ENCODE data around the gene PRR36. TPM values are rescaled to one million over a fixed set of nuclear protein-coding genes. Genes with fewer than 3 reads are reported as not detected.

The PRR36 gene
- total and polyA plus RNA-seq, 10 of the 15 experiments (the other 5 are each of a cell fraction or from before 2014, with no cell fraction given): 0.04 TPM; not detected in 9

GRCh38 chr19:7819337-7819736 is 54.9 kb downstream of the PRR36 start (continued):
- TF ChIP-seq, protein P1, sequence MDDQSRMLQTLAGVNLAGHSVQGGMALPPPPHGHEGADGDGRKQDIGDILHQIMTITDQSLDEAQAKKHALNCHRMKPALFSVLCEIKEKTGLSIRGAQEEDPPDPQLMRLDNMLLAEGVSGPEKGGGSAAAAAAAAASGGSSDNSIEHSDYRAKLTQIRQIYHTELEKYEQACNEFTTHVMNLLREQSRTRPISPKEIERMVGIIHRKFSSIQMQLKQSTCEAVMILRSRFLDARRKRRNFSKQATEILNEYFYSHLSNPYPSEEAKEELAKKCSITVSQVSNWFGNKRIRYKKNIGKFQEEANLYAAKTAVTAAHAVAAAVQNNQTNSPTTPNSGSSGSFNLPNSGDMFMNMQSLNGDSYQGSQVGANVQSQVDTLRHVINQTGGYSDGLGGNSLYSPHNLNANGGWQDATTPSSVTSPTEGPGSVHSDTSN (IDR thresholded peaks at IDR 0.05; ENCODE audit: insufficient replicate concordance, low read depth, low read length): no peak
- TF ChIP-seq RB1 (IDR thresholded peaks at IDR 0.05; ENCODE audit: borderline replicate concordance) (no peak), ATF7 (IDR thresholded peaks at IDR 0.05; ENCODE audit: low read depth) (no peak), RBBP5 (conservative IDR thresholded peaks at IDR 0.05) (no peak), USF2 (IDR thresholded peaks at IDR 0.05; ENCODE audit: borderline replicate concordance, low read depth, low read length) (no peak), NFIC (IDR thresholded peaks at IDR 0.05; ENCODE audit: low read depth, low read length) (peak; percentile 64; the same call in 1 of the 2 replicates), TARDBP (IDR thresholded peaks at IDR 0.05; ENCODE audit: borderline replicate concordance) (no peak), CBFB (IDR thresholded peaks at IDR 0.05; ENCODE audit: low read depth) (0 out of 2 replicates have a peak, but pooled peaks have one; percentile 29), RFX5 (IDR thresholded peaks at IDR 0.05; ENCODE audit: low read depth, low read length) (no peak), ZNF622 (IDR thresholded peaks at IDR 0.05) (no peak), RELA (IDR thresholded peaks at IDR 0.05; ENCODE audit: borderline replicate concordance, partially characterized antibody) (peak; percentile 74), NKRF (conservative IDR thresholded peaks at IDR 0.05) (no peak), GABPA (IDR thresholded peaks at IDR 0.05; ENCODE audit: low read depth) (no peak), YY1 (IDR thresholded peaks at IDR 0.05; ENCODE audit: low read depth, low read length) (no peak), NFYB (IDR thresholded peaks at IDR 0.05; ENCODE audit: insufficient read depth, low read depth, low read length) (no peak), POLR2AphosphoS5 (IDR thresholded peaks at IDR 0.05; ENCODE audit: low read length) (no peak), SP1 (IDR thresholded peaks at IDR 0.05; ENCODE audit: low read depth, low read length) (peak; percentile 58), JUND (IDR thresholded peaks at IDR 0.05; ENCODE audit: low read depth, low read length) (no peak), PML (IDR thresholded peaks at IDR 0.05; ENCODE audit: low read length) (0 out of 2 replicates have a peak, but pooled peaks have one; percentile 38), POLR2A (IDR thresholded peaks at IDR 0.05; ENCODE audit: low read depth, low read length) (no peak), ZSCAN29 (IDR thresholded peaks at IDR 0.05) (no peak)
- TF ChIP-seq, protein P2, sequence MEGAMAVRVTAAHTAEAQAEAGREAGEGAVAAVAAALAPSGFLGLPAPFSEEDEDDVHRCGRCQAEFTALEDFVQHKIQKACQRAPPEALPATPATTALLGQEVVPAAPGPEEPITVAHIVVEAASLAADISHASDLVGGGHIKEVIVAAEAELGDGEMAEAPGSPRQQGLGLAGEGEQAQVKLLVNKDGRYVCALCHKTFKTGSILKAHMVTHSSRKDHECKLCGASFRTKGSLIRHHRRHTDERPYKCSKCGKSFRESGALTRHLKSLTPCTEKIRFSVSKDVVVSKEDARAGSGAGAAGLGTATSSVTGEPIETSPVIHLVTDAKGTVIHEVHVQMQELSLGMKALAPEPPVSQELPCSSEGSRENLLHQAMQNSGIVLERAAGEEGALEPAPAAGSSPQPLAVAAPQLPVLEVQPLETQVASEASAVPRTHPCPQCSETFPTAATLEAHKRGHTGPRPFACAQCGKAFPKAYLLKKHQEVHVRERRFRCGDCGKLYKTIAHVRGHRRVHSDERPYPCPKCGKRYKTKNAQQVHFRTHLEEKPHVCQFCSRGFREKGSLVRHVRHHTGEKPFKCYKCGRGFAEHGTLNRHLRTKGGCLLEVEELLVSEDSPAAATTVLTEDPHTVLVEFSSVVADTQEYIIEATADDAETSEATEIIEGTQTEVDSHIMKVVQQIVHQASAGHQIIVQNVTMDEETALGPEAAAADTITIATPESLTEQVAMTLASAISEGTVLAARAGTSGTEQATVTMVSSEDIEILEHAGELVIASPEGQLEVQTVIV (IDR thresholded peaks at IDR 0.05; ENCODE audit: borderline replicate concordance, partially characterized antibody): no peak
- TF ChIP-seq, protein P3, sequence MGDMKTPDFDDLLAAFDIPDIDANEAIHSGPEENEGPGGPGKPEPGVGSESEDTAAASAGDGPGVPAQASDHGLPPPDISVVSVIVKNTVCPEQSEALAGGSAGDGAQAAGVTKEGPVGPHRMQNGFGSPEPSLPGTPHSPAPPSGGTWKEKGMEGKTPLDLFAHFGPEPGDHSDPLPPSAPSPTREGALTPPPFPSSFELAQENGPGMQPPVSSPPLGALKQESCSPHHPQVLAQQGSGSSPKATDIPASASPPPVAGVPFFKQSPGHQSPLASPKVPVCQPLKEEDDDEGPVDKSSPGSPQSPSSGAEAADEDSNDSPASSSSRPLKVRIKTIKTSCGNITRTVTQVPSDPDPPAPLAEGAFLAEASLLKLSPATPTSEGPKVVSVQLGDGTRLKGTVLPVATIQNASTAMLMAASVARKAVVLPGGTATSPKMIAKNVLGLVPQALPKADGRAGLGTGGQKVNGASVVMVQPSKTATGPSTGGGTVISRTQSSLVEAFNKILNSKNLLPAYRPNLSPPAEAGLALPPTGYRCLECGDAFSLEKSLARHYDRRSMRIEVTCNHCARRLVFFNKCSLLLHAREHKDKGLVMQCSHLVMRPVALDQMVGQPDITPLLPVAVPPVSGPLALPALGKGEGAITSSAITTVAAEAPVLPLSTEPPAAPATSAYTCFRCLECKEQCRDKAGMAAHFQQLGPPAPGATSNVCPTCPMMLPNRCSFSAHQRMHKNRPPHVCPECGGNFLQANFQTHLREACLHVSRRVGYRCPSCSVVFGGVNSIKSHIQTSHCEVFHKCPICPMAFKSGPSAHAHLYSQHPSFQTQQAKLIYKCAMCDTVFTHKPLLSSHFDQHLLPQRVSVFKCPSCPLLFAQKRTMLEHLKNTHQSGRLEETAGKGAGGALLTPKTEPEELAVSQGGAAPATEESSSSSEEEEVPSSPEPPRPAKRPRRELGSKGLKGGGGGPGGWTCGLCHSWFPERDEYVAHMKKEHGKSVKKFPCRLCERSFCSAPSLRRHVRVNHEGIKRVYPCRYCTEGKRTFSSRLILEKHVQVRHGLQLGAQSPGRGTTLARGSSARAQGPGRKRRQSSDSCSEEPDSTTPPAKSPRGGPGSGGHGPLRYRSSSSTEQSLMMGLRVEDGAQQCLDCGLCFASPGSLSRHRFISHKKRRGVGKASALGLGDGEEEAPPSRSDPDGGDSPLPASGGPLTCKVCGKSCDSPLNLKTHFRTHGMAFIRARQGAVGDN (IDR thresholded peaks at IDR 0.05): no peak
